HepG2 (cell line): Measurements from ENCODE around the gene ANKRD42. TPM values are rescaled to one million over a fixed set of nuclear protein-coding genes. Genes with fewer than 3 reads are reported as not detected.
A peak's percentile ranks its signal among the peaks of the same experiment; 100 is the strongest.

Experiments
- ATAC-seq: fragments of 200-7000 bp; cut with Tn5 transposase; 3 replicates; pipeline ENCODE4 v1.9.1; 2020; ENCODE audit warnings: mild to moderate bottlenecking, moderate library complexity
- BruUV-seq: library from RNA; stranded (reverse); fragments of 400-500 nt; replicated peaks from 2 replicates; lab custom pipeline; 2021; lab: Mats Ljungman, UMichigan
- CTCF ChIA-PET: fragments of 300-600 bp; formaldehyde crosslinking; extraction: SDS; loops from one replicate; lab custom pipeline; 2021; ENCODE audit warnings: low total read pairs, inconsistent platforms, low intra/inter-chr PET ratio; lab: Yijun Ruan, JAX
- POLR2A ChIA-PET: fragments of 350-600 bp; sonication (Branson Sonifier 250); formaldehyde crosslinking; loops from one replicate; lab custom pipeline; 2020; ENCODE audit warnings: antibody characterized with exemption, inconsistent platforms; lab: Yijun Ruan, JAX
- DNase-seq: peaks from one replicate; pipeline ENCODE4 v3.0.0-alpha.2; 2015; ENCODE audit warnings: low spot score
- FAIRE-seq: peaks from 3 replicates; lab custom pipeline; 2011; peaks lifted over from hg19 to GRCh38; lab: Jason Lieb, UNC
- H2AFZ ChIP-seq: one replicate; pipeline ENCODE4 v1.6.1; 2011; ENCODE audit warnings: low read length, inconsistent platforms
- H3K27ac ChIP-seq: fragments of 300-600 bp; 3 replicates; pipeline ENCODE4 v1.8.0; 2011; ENCODE audit warnings: mixed run types, mild to moderate bottlenecking, mixed read lengths, low read length, inconsistent platforms; ENCODE audit not compliant: insufficient read depth; ENCODE audit errors: extremely low read length
- H3K27me3 ChIP-seq, 2 experiments: fragments of 200-600 bp in 1 of 2; 2 replicates in 1 of 2; 3 replicates in 1 of 2; pipeline versions ENCODE4 v1.6.0 to v1.8.0; 2011; ENCODE audit warnings: low read length in 2 of 2, mild to moderate bottlenecking in 2 of 2, moderate library complexity in 2 of 2, inconsistent platforms in 1 of 2; ENCODE audit not compliant: insufficient read depth in 2 of 2, control insufficient read depth in 1 of 2
- H3K36me3 ChIP-seq, 2 experiments: fragments of 200-600 bp in 1 of 2; replicated peaks in 1 of 2; 2 replicates in 1 of 2; 3 replicates in 1 of 2; pipeline versions ENCODE4 v1.5.1 to v1.8.0; 2011; ENCODE audit warnings: low read length in 2 of 2, inconsistent platforms in 1 of 2; ENCODE audit not compliant: insufficient read depth in 2 of 2, control insufficient read depth in 1 of 2
- H3K4me1 ChIP-seq: 2 replicates; pipeline ENCODE4 v1.5.1; 2012; ENCODE audit warnings: low read length, inconsistent platforms; ENCODE audit not compliant: insufficient read depth
- H3K4me2 ChIP-seq: 2 replicates; pipeline ENCODE4 v1.6.0; 2011; ENCODE audit warnings: low read depth, low read length, inconsistent platforms
- H3K4me3 ChIP-seq, 3 experiments: fragments of 200-600 bp in 1 of 3; sonication (generic), shearing (Covaris generic) in 1 of 3; replicated peaks in 1 of 3; 2 replicates each; pipeline ENCODE4 v1.5.1; 2011 to 2016; ENCODE audit warnings: low read length in 3 of 3, inconsistent platforms in 2 of 3, low read depth in 2 of 3, mild to moderate bottlenecking in 2 of 3, control low read depth in 1 of 3, mixed read lengths in 1 of 3; ENCODE audit not compliant: insufficient read depth in 1 of 3
- H3K79me2 ChIP-seq: one replicate; pipeline ENCODE4 v1.6.1; 2011; ENCODE audit warnings: low read length, inconsistent platforms; ENCODE audit not compliant: insufficient read depth
- H3K9ac ChIP-seq: 2 replicates; pipeline ENCODE4 v1.6.0; 2011; ENCODE audit warnings: mild to moderate bottlenecking, low read depth, low read length, inconsistent platforms; ENCODE audit not compliant: insufficient read depth
- H3K9me3 ChIP-seq: 2 replicates; pipeline ENCODE4 v1.5.1; 2012; ENCODE audit warnings: mild to moderate bottlenecking, low read length
- H4K20me1 ChIP-seq: 2 replicates; pipeline ENCODE4 v1.6.0; 2011; ENCODE audit warnings: inconsistent platforms, mild to moderate bottlenecking, low read length, moderate library complexity; ENCODE audit not compliant: insufficient read depth
- AHR ChIP-seq: IDR thresholded peaks from 2 replicates; pipeline ENCODE4 v1.6.1; 2018; ENCODE audit warnings: missing genetic modification reagents, missing compliant biosample characterization
- ARNT ChIP-seq: fragments of 450-650 bp; IDR thresholded peaks from 2 replicates; pipeline ENCODE4 v1.6.1; 2017
- ETV5 ChIP-seq: IDR thresholded peaks from 2 replicates; pipeline ENCODE4 v1.6.1; 2018; ENCODE audit warnings: missing biosample characterization, missing genetic modification reagents, inconsistent platforms, borderline replicate concordance
- HES4 ChIP-seq: sonication (generic); formaldehyde crosslinking; IDR thresholded peaks from 2 replicates; pipeline ENCODE4 v1.9.0; 2021; ENCODE audit warnings: mild to moderate bottlenecking, missing genetic modification reagents, borderline replicate concordance
- KDM2A ChIP-seq: sonication (generic); formaldehyde crosslinking; IDR thresholded peaks from 2 replicates; pipeline ENCODE4 v1.4.0; 2020; ENCODE audit warnings: low read depth, missing genetic modification reagents, borderline replicate concordance
- RBAK ChIP-seq: sonication (generic); formaldehyde crosslinking; IDR thresholded peaks from 2 replicates; pipeline ENCODE4 v1.5.1; 2020; ENCODE audit warnings: mild to moderate bottlenecking, missing genetic modification reagents
- SNRNP70 ChIP-seq: fragments of 200-400 bp; formaldehyde crosslinking; IDR thresholded peaks from 2 replicates; pipeline ENCODE4 v1.6.1; 2017; ENCODE audit warnings: mild to moderate bottlenecking, low read depth, low read length, moderate library complexity
- STAG1 ChIP-seq: sonication (generic); formaldehyde crosslinking; IDR thresholded peaks from 2 replicates; pipeline ENCODE4 v1.4.0; 2020; ENCODE audit warnings: missing genetic modification reagents
- ZNF251 ChIP-seq: sonication (generic); formaldehyde crosslinking; IDR thresholded peaks from 2 replicates; pipeline ENCODE4 v1.9.0; 2021; ENCODE audit warnings: mild to moderate bottlenecking, missing genetic modification reagents
- ZNF335 ChIP-seq: sonication (generic); formaldehyde crosslinking; IDR thresholded peaks from 2 replicates; pipeline ENCODE4 v1.4.0; 2020; ENCODE audit warnings: missing genetic modification reagents
- WGBS: methylation state at CpG from one replicate; pipeline ENCODE4 v1.1.6; 2017; ENCODE audit warnings: low lambda C conversion rate; 5-methylcytosine and 5-hydroxymethylcytosine counted together
- in situ Hi-C: cut with HindIII; loops from 2 replicates; pipeline ENCODE4 v1.10.0; 2017; ENCODE audit warnings: low pct_unique_long_range_greater_than_20kb; ENCODE audit not compliant: extremely low pct_ligation_motif_present
- intact Hi-C: fragments of 100-400 bp; cut with micrococcal nuclease; formaldehyde crosslinking; loops from one replicate; pipeline ENCODE4 v1.10.0; 2022; ENCODE audit not compliant: unreplicated experiment
- polyA plus RNA-seq, 8 experiments: library from polyadenylated mRNA; depleted of rRNA in 3 of 8; stranded (reverse) in 7 of 8; unstranded in 1 of 8; fragments of >200 nt; fragmentation: Illumina TruSeq in 4 of 8; extraction: Trizol in 4 of 8; gene quantifications; 2 replicates each; pipeline versions ENCODE4 v1.2.1 to v1.2.3, GENCODE V29; 2011 to 2016; ENCODE audit warnings: low read depth in 4 of 8, missing spikeins in 1 of 8, mixed read lengths in 1 of 8; ENCODE audit not compliant: insufficient read depth in 1 of 8
- total RNA-seq, 5 experiments: library from RNA; depleted of rRNA; stranded (reverse); fragments of >200 nt; fragmentation: Illumina TruSeq; extraction: Trizol; gene quantifications; 2 replicates each; pipeline ENCODE4 v1.2.3, GENCODE V29; 2016; ENCODE audit warnings: low read depth in 1 of 5
- TF ChIP-seq, protein P1 (sequence below): sonication (generic); formaldehyde crosslinking; IDR thresholded peaks from 2 replicates; pipeline ENCODE4 v1.4.0; 2020; ENCODE audit warnings: mild to moderate bottlenecking, low read depth, missing genetic modification reagents
- TF ChIP-seq, protein P2 (sequence below): IDR thresholded peaks from 2 replicates; pipeline ENCODE4 v1.6.1; 2016; ENCODE audit warnings: mild to moderate bottlenecking, missing biosample characterization, missing genetic modification reagents
- TF ChIP-seq, protein P3 (sequence below): sonication (generic); formaldehyde crosslinking; conservative IDR thresholded peaks from 2 replicates; pipeline ENCODE4 v1.4.0; 2020; ENCODE audit warnings: mild to moderate bottlenecking, missing genetic modification reagents, moderate library complexity
- TF ChIP-seq, protein P4 (sequence below): sonication (generic); formaldehyde crosslinking; IDR thresholded peaks from 2 replicates; pipeline ENCODE4 v1.5.0; 2020; ENCODE audit warnings: missing genetic modification reagents

The ANKRD42 gene
- total and polyA plus RNA-seq, 2 of the 13 experiments (the other 11 are each of a cell fraction or from before 2014, with no cell fraction given), result 2.2 to 3.7 TPM

DNA sequence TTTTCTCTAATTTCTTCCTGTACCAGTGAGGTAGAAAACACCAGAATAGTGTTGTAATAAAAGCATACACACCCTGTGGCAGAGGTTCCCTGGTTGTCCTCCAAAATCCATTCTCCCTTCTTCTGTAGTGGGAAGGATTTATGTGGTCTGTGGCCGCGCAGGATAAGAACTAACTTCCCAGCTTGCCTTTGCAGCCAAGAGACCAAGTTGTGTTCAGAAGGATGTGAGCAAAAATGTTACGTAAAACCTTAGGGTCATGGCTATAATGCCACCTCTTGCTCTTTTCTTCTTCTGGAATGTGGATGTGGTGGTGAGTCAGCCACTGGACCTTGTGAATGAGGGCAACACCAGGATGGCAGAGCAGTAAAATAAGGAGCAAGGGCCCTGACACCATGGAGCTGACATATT, 64.3 kb downstream of the ANKRD42 start:
- FAIRE-seq (no peak), DNase-seq (peak; percentile 56), ATAC-seq (peak; percentile 41; the same call in 2 of the 3 replicates)
- H3K9ac ChIP-seq, result no peak overlapping the region
- 84% methylated on average over 3 of the region's 3 CpGs for WGBS
- no peaks in the 10 kb centered on the region for H3K9me3 ChIP-seq
- no peak overlapping the region for H3K4me2 ChIP-seq
- no TSS peak for BruUV-seq
- H3K27ac ChIP-seq, result peak overlapping the region; percentile 61
- peaks cover 0 to 12% of the 10 kb centered on the region in 2 experiments; a peak in 3 of 5 replicates for H3K36me3 ChIP-seq
- no peaks in the 10 kb centered on the region for H3K27me3 ChIP-seq
- ChIA-PET POLR2A (interaction anchor here (1.6 to 2.4 kb wide), 2 partner anchors 27 to 28 kb away, joined by 8 to 9 read pairs; partner anchors contain the start of gene CCDC90B), CTCF (no interaction called here)
- in situ Hi-C loops, result loop anchor here (10.0 kb wide), 1 partner anchor 353 kb away; the partner anchor contains the start of genes DDIAS and PRCP
- H2AFZ ChIP-seq, result no peak overlapping the region
- H3K4me1 ChIP-seq, result peaks cover 55% of the 10 kb centered on the region
- no peaks in the 10 kb centered on the region for H4K20me1 ChIP-seq
- H3K79me2 ChIP-seq, result no peaks in the 10 kb centered on the region
- no peak overlapping the region for H3K4me3 ChIP-seq
- intact Hi-C loops, result loop anchor here (2.0 to 10.0 kb wide), 3 partner anchors 27 to 173 kb away; partner anchors contain the start of gene ANKRD42
- TF ChIP-seq ZNF335, result no peak
- no peak for TF ChIP-seq ZNF251 (CRISPR knock-in tag)
- TF ChIP-seq, protein P1, sequence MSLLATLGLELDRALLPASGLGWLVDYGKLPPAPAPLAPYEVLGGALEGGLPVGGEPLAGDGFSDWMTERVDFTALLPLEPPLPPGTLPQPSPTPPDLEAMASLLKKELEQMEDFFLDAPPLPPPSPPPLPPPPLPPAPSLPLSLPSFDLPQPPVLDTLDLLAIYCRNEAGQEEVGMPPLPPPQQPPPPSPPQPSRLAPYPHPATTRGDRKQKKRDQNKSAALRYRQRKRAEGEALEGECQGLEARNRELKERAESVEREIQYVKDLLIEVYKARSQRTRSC (CRISPR knock-in tag), result no peak
- TF ChIP-seq KDM2A (CRISPR knock-in tag), result no peak
- no peak for TF ChIP-seq RBAK (CRISPR knock-in tag)
- TF ChIP-seq STAG1 (CRISPR knock-in tag), result no peak
- TF ChIP-seq ETV5, result no peak
- no peak for TF ChIP-seq ARNT
- TF ChIP-seq, protein P2, sequence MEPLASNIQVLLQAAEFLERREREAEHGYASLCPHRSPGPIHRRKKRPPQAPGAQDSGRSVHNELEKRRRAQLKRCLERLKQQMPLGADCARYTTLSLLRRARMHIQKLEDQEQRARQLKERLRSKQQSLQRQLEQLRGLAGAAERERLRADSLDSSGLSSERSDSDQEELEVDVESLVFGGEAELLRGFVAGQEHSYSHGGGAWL (CRISPR knock-in tag), result no peak
- TF ChIP-seq SNRNP70, result no peak
- TF ChIP-seq AHR, result no peak
- TF ChIP-seq HES4 (CRISPR knock-in tag), result no peak
- TF ChIP-seq, protein P3, sequence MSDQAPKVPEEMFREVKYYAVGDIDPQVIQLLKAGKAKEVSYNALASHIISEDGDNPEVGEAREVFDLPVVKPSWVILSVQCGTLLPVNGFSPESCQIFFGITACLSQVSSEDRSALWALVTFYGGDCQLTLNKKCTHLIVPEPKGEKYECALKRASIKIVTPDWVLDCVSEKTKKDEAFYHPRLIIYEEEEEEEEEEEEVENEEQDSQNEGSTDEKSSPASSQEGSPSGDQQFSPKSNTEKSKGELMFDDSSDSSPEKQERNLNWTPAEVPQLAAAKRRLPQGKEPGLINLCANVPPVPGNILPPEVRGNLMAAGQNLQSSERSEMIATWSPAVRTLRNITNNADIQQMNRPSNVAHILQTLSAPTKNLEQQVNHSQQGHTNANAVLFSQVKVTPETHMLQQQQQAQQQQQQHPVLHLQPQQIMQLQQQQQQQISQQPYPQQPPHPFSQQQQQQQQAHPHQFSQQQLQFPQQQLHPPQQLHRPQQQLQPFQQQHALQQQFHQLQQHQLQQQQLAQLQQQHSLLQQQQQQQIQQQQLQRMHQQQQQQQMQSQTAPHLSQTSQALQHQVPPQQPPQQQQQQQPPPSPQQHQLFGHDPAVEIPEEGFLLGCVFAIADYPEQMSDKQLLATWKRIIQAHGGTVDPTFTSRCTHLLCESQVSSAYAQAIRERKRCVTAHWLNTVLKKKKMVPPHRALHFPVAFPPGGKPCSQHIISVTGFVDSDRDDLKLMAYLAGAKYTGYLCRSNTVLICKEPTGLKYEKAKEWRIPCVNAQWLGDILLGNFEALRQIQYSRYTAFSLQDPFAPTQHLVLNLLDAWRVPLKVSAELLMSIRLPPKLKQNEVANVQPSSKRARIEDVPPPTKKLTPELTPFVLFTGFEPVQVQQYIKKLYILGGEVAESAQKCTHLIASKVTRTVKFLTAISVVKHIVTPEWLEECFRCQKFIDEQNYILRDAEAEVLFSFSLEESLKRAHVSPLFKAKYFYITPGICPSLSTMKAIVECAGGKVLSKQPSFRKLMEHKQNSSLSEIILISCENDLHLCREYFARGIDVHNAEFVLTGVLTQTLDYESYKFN (CRISPR knock-in tag), result 0 out of 2 replicates have a peak, but pooled peaks have one; percentile 18
- TF ChIP-seq, protein P4, sequence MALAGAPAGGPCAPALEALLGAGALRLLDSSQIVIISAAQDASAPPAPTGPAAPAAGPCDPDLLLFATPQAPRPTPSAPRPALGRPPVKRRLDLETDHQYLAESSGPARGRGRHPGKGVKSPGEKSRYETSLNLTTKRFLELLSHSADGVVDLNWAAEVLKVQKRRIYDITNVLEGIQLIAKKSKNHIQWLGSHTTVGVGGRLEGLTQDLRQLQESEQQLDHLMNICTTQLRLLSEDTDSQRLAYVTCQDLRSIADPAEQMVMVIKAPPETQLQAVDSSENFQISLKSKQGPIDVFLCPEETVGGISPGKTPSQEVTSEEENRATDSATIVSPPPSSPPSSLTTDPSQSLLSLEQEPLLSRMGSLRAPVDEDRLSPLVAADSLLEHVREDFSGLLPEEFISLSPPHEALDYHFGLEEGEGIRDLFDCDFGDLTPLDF (CRISPR knock-in tag), result no peak
